Mesothelial cell of epicardium (in vitro differentiated cells): ENCODE results near the gene GLI1. TPM values are rescaled to one million over a fixed set of nuclear protein-coding genes. Genes with fewer than 3 reads are reported as not detected.
A peak's percentile ranks its signal among the peaks of the same experiment; 100 is the strongest.
"Not testable (repeated sequence)": the region's sequence is repeated elsewhere in the genome, so short reads cannot be mapped to it uniquely, and the experiment has no call there.

Experiments used
- DNase-seq, 2 experiments: peaks; one replicate each; pipeline ENCODE4 v3.0.0; 2021; ENCODE audit warnings: low spot score in 2 of 2; ENCODE audit not compliant: unreplicated experiment in 2 of 2
- H3K27ac Mint-ChIP-seq: 2 replicates; pipeline ENCODE4 v1.8.0; 2021; ENCODE audit warnings: mixed read lengths
- H3K27me3 Mint-ChIP-seq: 2 replicates; pipeline ENCODE4 v1.8.0; 2021; ENCODE audit warnings: low read depth, mixed read lengths
- H3K36me3 Mint-ChIP-seq: 2 replicates; pipeline ENCODE4 v1.8.0; 2021; ENCODE audit warnings: mixed read lengths
- H3K4me1 Mint-ChIP-seq: 2 replicates; pipeline ENCODE4 v1.8.0; 2021; ENCODE audit warnings: mixed read lengths
- H3K4me3 Mint-ChIP-seq: 2 replicates; pipeline ENCODE4 v1.8.0; 2021; ENCODE audit warnings: mild to moderate bottlenecking, moderate library complexity, mixed read lengths
- H3K9me3 Mint-ChIP-seq: 2 replicates; pipeline ENCODE4 v1.8.0; 2021; ENCODE audit warnings: mixed read lengths
- total RNA-seq: library from RNA; stranded (reverse); gene quantifications from 3 replicates; pipeline ENCODE4 v1.2.1, GENCODE V29; 2021
- TF ChIP-seq, protein P1 (sequence below): fragments of 200-600 bp; sonication (generic); IDR thresholded peaks from one replicate; pipeline ENCODE4 v1.5.0; 2021; ENCODE audit warnings: antibody characterized with exemption; ENCODE audit not compliant: unreplicated experiment

The GLI1 gene
- total RNA-seq, 1 donor from 2014 or later: 10.1 TPM

- TF ChIP-seq, protein P1, sequence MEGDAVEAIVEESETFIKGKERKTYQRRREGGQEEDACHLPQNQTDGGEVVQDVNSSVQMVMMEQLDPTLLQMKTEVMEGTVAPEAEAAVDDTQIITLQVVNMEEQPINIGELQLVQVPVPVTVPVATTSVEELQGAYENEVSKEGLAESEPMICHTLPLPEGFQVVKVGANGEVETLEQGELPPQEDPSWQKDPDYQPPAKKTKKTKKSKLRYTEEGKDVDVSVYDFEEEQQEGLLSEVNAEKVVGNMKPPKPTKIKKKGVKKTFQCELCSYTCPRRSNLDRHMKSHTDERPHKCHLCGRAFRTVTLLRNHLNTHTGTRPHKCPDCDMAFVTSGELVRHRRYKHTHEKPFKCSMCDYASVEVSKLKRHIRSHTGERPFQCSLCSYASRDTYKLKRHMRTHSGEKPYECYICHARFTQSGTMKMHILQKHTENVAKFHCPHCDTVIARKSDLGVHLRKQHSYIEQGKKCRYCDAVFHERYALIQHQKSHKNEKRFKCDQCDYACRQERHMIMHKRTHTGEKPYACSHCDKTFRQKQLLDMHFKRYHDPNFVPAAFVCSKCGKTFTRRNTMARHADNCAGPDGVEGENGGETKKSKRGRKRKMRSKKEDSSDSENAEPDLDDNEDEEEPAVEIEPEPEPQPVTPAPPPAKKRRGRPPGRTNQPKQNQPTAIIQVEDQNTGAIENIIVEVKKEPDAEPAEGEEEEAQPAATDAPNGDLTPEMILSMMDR: no peak
- peaks cover 46% of the 10 kb centered on the region for H3K36me3 Mint-ChIP-seq
- H3K27me3 Mint-ChIP-seq: no peaks in the 10 kb centered on the region
- H3K27ac Mint-ChIP-seq: no peak overlapping the region
- DNase-seq: no peak
- H3K4me3 Mint-ChIP-seq: no peak overlapping the region
- no peaks in the 10 kb centered on the region for H3K9me3 Mint-ChIP-seq
- H3K4me1 Mint-ChIP-seq: no peaks in the 10 kb centered on the region
Measured at GRCh38 chr12:57511161-57511560, 51.6 kb downstream of the GLI1 start.

- TF ChIP-seq, protein P1: no peak
- Mint-ChIP-seq H3K4me1 (no peaks in the 10 kb centered on the region), H3K36me3 (peaks cover 44% of the 10 kb centered on the region), H3K9me3 (no peaks in the 10 kb centered on the region), H3K4me3 (no peak overlapping the region), H3K27ac (no peak overlapping the region), H3K27me3 (no peaks in the 10 kb centered on the region)
- no peak for DNase-seq
Measured at GRCh38 chr12:57511588-57512325, 52.2 kb downstream of the GLI1 start.

- no peak for DNase-seq
- Mint-ChIP-seq H3K36me3 (peaks cover 52% of the 10 kb centered on the region), H3K4me3 (no peak overlapping the region), H3K27me3 (no peaks in the 10 kb centered on the region), H3K9me3 (no peaks in the 10 kb centered on the region), H3K27ac (peak overlapping the region; percentile 24), H3K4me1 (peaks cover 2% of the 10 kb centered on the region)
- TF ChIP-seq, protein P1: no peak
Measured at GRCh38 chr12:57512665-57513064, 53.1 kb downstream of the GLI1 start.

DNA sequence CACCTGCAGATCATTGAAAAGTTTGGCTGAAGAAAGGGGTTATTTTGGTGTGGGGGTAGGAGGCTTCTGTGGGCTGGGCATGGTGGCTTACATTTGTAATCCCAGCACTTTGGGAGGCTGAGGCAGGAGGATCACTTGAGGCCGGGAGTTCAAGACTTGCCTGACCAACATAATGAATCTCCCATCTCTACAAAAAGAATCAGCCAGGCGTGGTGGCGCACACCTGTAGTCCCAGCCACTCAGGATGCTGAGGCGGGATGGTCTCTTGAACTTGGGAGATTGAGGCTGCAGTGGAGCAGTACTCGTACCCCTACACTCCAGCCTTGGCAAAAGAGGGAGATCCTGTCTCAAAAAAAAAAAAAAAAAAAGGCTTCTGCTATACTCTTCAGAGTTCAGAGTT lies 53.7 kb downstream of the GLI1 start:
- no peak for DNase-seq
- H3K4me3 Mint-ChIP-seq: no peak overlapping the region
- H3K9me3 Mint-ChIP-seq: no peaks in the 10 kb centered on the region
- H3K27ac Mint-ChIP-seq: no peak overlapping the region
- TF ChIP-seq, protein P1: no peak
- H3K36me3 Mint-ChIP-seq: peaks cover 49% of the 10 kb centered on the region
- peaks cover 5% of the 10 kb centered on the region for H3K4me1 Mint-ChIP-seq
- H3K27me3 Mint-ChIP-seq: no peaks in the 10 kb centered on the region

GRCh38 chr12:57513677-57514076 lies 54.1 kb downstream of the GLI1 start:
- H3K27me3 Mint-ChIP-seq, H3K9me3 Mint-ChIP-seq, H3K4me1 Mint-ChIP-seq, DNase-seq, H3K27ac Mint-ChIP-seq, H3K4me3 Mint-ChIP-seq: not testable (repeated sequence)
- peaks cover 49% of the 10 kb centered on the region for H3K36me3 Mint-ChIP-seq

GRCh38 chr12:57514246-57514645 lies 54.7 kb downstream of the GLI1 start:
- not testable (repeated sequence) for H3K27ac Mint-ChIP-seq

More at GRCh38 chr12:57514246-57514645, 54.7 kb downstream of the GLI1 start:
- Mint-ChIP-seq H3K4me1 (peaks cover 13% of the 10 kb centered on the region), H3K36me3 (peaks cover 47% of the 10 kb centered on the region)
- DNase-seq, H3K4me3 Mint-ChIP-seq, H3K9me3 Mint-ChIP-seq, H3K27me3 Mint-ChIP-seq: not testable (repeated sequence)
